ENCODE measurements around the gene S100PBP. TPM values are rescaled to one million over a fixed set of nuclear protein-coding genes. Genes with fewer than 3 reads are reported as not detected.
A peak's percentile ranks its signal among the peaks of the same experiment; 100 is the strongest.

Gene S100PBP
- total RNA-seq, 1 experiment from 2014 or later, result 69.3 TPM

DNA sequence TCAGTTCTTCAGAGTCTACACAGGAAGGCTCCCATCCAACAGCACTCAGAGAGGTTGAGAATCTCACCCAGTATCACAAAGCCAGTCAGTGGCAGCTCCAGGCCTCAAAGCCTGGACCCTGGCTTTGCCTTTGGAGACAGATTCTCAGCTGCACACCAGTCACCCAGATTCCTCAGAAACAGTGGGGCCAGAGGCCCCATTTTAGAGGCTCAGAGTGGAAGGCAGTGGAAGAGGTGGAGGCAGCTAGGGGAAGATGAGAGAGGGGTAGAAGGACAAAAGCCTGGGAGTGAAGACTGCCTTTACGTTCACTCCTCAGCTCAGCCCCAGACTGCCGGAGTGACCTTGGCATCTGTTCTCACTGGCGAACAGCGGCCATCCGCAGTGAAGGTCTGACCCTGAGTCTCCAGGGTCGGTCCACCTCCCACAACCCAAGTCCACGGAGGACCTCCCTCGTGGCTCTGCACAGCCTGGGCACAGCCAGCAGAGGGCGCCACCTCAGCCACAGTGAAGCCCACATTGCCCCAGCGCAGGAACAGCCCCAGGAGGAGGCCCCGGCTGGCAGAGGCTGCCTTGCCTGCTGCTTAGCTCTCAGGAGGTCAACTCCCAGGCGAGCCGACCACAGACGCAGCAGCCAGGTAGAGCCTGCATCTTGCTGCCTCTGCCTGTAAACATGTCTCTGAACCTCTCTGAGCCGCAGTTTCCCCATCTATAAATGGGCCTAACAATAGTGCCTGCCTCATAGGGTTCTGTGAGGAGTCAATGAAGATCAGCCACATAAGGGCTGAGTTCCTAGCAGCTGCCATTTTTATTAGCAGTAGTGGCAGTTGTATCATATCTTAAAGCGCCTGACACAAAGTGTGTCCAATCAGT is 59.1 kb downstream of the S100PBP start:
- BruUV-seq (replicated peaks), result no TSS peak
- H3K4me1 ChIP-seq (ENCODE audit: insufficient read depth, low read length, poor library complexity, severe bottlenecking), result no peaks in the 10 kb centered on the region
- ChIA-PET CTCF (interaction anchor here (0.5 to 2.8 kb wide), 7 partner anchors 10 to 390 kb away, joined by 3 to 13 read pairs (median 4); partner anchors contain the start of gene HPCA), POLR2A (ENCODE audit: low non-redundant PET) (no interaction called here)
- no peaks in the 10 kb centered on the region for H3K9me3 ChIP-seq (ENCODE audit: low read depth, low read length, poor library complexity, severe bottlenecking)
- H3K4me3 ChIP-seq (ENCODE audit: low read depth, low read length, poor library complexity, severe bottlenecking), result no peak overlapping the region
- peak; percentile 69 for DNase-seq (ENCODE audit: low spot score)
- no peaks in the 10 kb centered on the region for H3K27me3 ChIP-seq (replicated peaks; ENCODE audit: insufficient read depth, low read depth, low read length, poor library complexity)
- intact Hi-C loops (cut with micrococcal nuclease; ENCODE audit: unreplicated experiment), result loop anchor here (1.0 to 10.0 kb wide), 2 partner anchors 210 to 362 kb away; no protein-coding TSS in a partner anchor
- peak; percentile 99 for TF ChIP-seq CTCF (conservative IDR thresholded peaks at IDR 0.05; ENCODE audit: low read depth, low read length)
- TF ChIP-seq EZH2 (IDR thresholded peaks at IDR 0.05; ENCODE audit: borderline replicate concordance, low read depth, low read length, poor library complexity, severe bottlenecking), result no peak
- no peaks in the 10 kb centered on the region for H3K36me3 ChIP-seq (ENCODE audit: insufficient read depth, low read length, poor library complexity, severe bottlenecking)
- H3K27ac ChIP-seq (ENCODE audit: low read depth, low read length, poor library complexity, severe bottlenecking), result no peak overlapping the region

GRCh38 chr1:32877211-32878110 is 60.0 kb downstream of the S100PBP start:
- Histone ChIP-seq H3K4me1 (ENCODE audit: insufficient read depth, low read length, poor library complexity, severe bottlenecking) (peaks cover 4% of the 10 kb centered on the region), H3K9me3 (ENCODE audit: low read depth, low read length, poor library complexity, severe bottlenecking) (no peaks in the 10 kb centered on the region), H3K4me3 (ENCODE audit: low read depth, low read length, poor library complexity, severe bottlenecking) (no peak overlapping the region), H3K27ac (ENCODE audit: low read depth, low read length, poor library complexity, severe bottlenecking) (no peak overlapping the region), H3K27me3 (replicated peaks; ENCODE audit: insufficient read depth, low read depth, low read length, poor library complexity) (no peaks in the 10 kb centered on the region), H3K36me3 (ENCODE audit: insufficient read depth, low read length, poor library complexity, severe bottlenecking) (no peaks in the 10 kb centered on the region)
- TF ChIP-seq EZH2 (IDR thresholded peaks at IDR 0.05; ENCODE audit: borderline replicate concordance, low read depth, low read length, poor library complexity, severe bottlenecking) (no peak), CTCF (conservative IDR thresholded peaks at IDR 0.05; ENCODE audit: low read depth, low read length) (no peak)
- ChIA-PET CTCF (interaction anchor here (0.5 to 2.8 kb wide), 5 partner anchors 16 to 240 kb away, joined by 3 to 13 read pairs (median 4); no protein-coding TSS in a partner anchor), POLR2A (ENCODE audit: low non-redundant PET) (no interaction called here)
- no peak for DNase-seq (ENCODE audit: low spot score)
- intact Hi-C loops (cut with micrococcal nuclease; ENCODE audit: unreplicated experiment), result loop anchor here (10.0 kb wide), 1 partner anchor 363 kb away; no protein-coding TSS in a partner anchor
- BruUV-seq (replicated peaks), result no TSS peak

- DNase-seq (ENCODE audit: low spot score), result no peak
- TF ChIP-seq CTCF (conservative IDR thresholded peaks at IDR 0.05; ENCODE audit: low read depth, low read length) (no peak), EZH2 (IDR thresholded peaks at IDR 0.05; ENCODE audit: borderline replicate concordance, low read depth, low read length, poor library complexity, severe bottlenecking) (no peak)
- CTCF ChIA-PET, result interaction anchor here (0.7 to 1.0 kb wide), 2 partner anchors 15 to 49 kb away, joined by 3 to 4 read pairs; no protein-coding TSS in a partner anchor
- Histone ChIP-seq H3K4me3 (ENCODE audit: low read depth, low read length, poor library complexity, severe bottlenecking) (no peak overlapping the region), H3K27me3 (replicated peaks; ENCODE audit: insufficient read depth, low read depth, low read length, poor library complexity) (no peaks in the 10 kb centered on the region), H3K9me3 (ENCODE audit: low read depth, low read length, poor library complexity, severe bottlenecking) (no peaks in the 10 kb centered on the region), H3K27ac (ENCODE audit: low read depth, low read length, poor library complexity, severe bottlenecking) (no peak overlapping the region), H3K4me1 (ENCODE audit: insufficient read depth, low read length, poor library complexity, severe bottlenecking) (peaks cover 4% of the 10 kb centered on the region), H3K36me3 (ENCODE audit: insufficient read depth, low read length, poor library complexity, severe bottlenecking) (no peaks in the 10 kb centered on the region)
- POLR2A ChIA-PET (ENCODE audit: low non-redundant PET), result no interaction called here
- no TSS peak for BruUV-seq (replicated peaks)
- intact Hi-C loops (cut with micrococcal nuclease; ENCODE audit: unreplicated experiment), result loop anchor here (10.0 kb wide), 1 partner anchor 363 kb away; no protein-coding TSS in a partner anchor
Measured at GRCh38 chr1:32878183-32878582, 60.7 kb downstream of the S100PBP start.
